B cell (primary cell): ENCODE results near the gene LRTM2. TPM values are rescaled to one million over a fixed set of nuclear protein-coding genes. Genes with fewer than 3 reads are reported as not detected.

Source experiments
- ATAC-seq: fragments of 200-7000 bp; cut with Tn5 transposase; one replicate; pipeline ENCODE4 v1.10.0; 2021; ENCODE audit warnings: low read depth, mild to moderate bottlenecking, moderate number of reproducible peaks, moderate library complexity
- CTCF ChIA-PET: fragments of 350-600 bp; sonication (Branson Sonifier 250); formaldehyde crosslinking; loops from one replicate; lab custom pipeline; 2021; ENCODE audit warnings: antibody characterized with exemption, inconsistent platforms; lab: Charles Lee
- POLR2A ChIA-PET: fragments of 350-600 bp; sonication (Branson Sonifier 250); formaldehyde crosslinking; loops from one replicate; lab custom pipeline; 2021; ENCODE audit warnings: antibody characterized with exemption; lab: Charles Lee
- DNase-seq: peaks from one replicate; pipeline ENCODE4 v3.0.0; 2013
- H2AFZ ChIP-seq: 2 replicates; pipeline ENCODE4 v1.6.1; 2012; ENCODE audit warnings: mild to moderate bottlenecking, low read depth, low read length; ENCODE audit not compliant: insufficient read depth, poor library complexity, severe bottlenecking
- H3K27ac ChIP-seq, 2 donors: 1 replicate in 1 of 2; 2 replicates in 1 of 2; pipeline ENCODE4 v1.5.1; 2012 to 2013; ENCODE audit warnings: low read length in 2 of 2, mild to moderate bottlenecking in 2 of 2, moderate library complexity in 1 of 2
- H3K27me3 ChIP-seq, 4 experiments: fragments of 200-600 bp in 1 of 4; sonication (generic) in 1 of 4; replicated peaks in 1 of 4; 1 replicate in 2 of 4; 2 replicates in 2 of 4; pipeline versions ENCODE4 v1.6.1 to v1.7.0; 2013 to 2016; ENCODE audit warnings: low read length in 3 of 4, mild to moderate bottlenecking in 2 of 4, mixed read lengths in 1 of 4, moderate library complexity in 1 of 4; ENCODE audit not compliant: insufficient read depth in 4 of 4, control insufficient read depth in 3 of 4; ENCODE audit errors: control extremely low read depth in 1 of 4
- H3K36me3 ChIP-seq, 2 experiments: replicated peaks in 1 of 2; 1 replicate in 1 of 2; 2 replicates in 1 of 2; pipeline versions ENCODE4 v1.6.1 to v1.7.1; 2013; ENCODE audit warnings: low read length in 1 of 2; ENCODE audit not compliant: insufficient read depth in 2 of 2, control insufficient read depth in 1 of 2; ENCODE audit errors: control extremely low read depth in 1 of 2, extremely low read depth in 1 of 2
- H3K4me1 ChIP-seq, 2 donors: fragments of 200-600 bp in 1 of 2; sonication (generic) in 1 of 2; 1 replicate in 1 of 2; 2 replicates in 1 of 2; pipeline versions ENCODE4 v1.5.1 to v1.6.1; 2013 to 2017; ENCODE audit warnings: low read length in 2 of 2; ENCODE audit not compliant: control insufficient read depth in 2 of 2, insufficient read depth in 2 of 2
- H3K4me2 ChIP-seq: replicated peaks from 2 replicates; pipeline ENCODE3; 2012; ENCODE audit warnings: mild to moderate bottlenecking, low read depth, low read length; ENCODE audit not compliant: poor library complexity, severe bottlenecking
- H3K4me3 ChIP-seq, 5 experiments: fragments of 200-600 bp in 1 of 5; sonication (generic) in 1 of 5; 1 replicate in 3 of 5; 2 replicates in 2 of 5; pipeline versions ENCODE4 v1.5.1 to v1.7.0; 2011 to 2016; ENCODE audit warnings: low read length in 4 of 5, mild to moderate bottlenecking in 4 of 5, low read depth in 2 of 5, control low read depth in 1 of 5, moderate library complexity in 1 of 5; ENCODE audit not compliant: insufficient read depth in 1 of 5; ENCODE audit errors: control extremely low read depth in 1 of 5, extremely low read depth in 1 of 5
- H3K79me2 ChIP-seq: fragments of 200-600 bp; sonication (generic); one replicate; pipeline ENCODE4 v1.6.0; 2016; ENCODE audit warnings: low read length; ENCODE audit not compliant: control insufficient read depth, insufficient read depth
- H3K9ac ChIP-seq: fragments of 200-600 bp; sonication (generic); 2 replicates; pipeline ENCODE4 v1.6.1; 2017; ENCODE audit warnings: mild to moderate bottlenecking, low read length, moderate library complexity
- H3K9me3 ChIP-seq, 3 donors: one replicate each; pipeline versions ENCODE4 v1.6.1 to v1.7.1; 2013; ENCODE audit warnings: low read length in 2 of 3; ENCODE audit not compliant: control insufficient read depth in 2 of 3, insufficient read depth in 1 of 3; ENCODE audit errors: control extremely low read depth in 1 of 3
- H4K20me1 ChIP-seq: 2 replicates; pipeline ENCODE4 v1.6.0; 2012; ENCODE audit warnings: mild to moderate bottlenecking, low read length; ENCODE audit not compliant: insufficient read depth, control insufficient read depth, poor library complexity, severe bottlenecking
- H3K27ac Mint-ChIP-seq: one replicate; pipeline ENCODE4 v1.8.0; 2021; ENCODE audit warnings: mixed read lengths
- H3K27me3 Mint-ChIP-seq: one replicate; pipeline ENCODE4 v1.8.0; 2021; ENCODE audit warnings: mixed read lengths
- H3K4me1 Mint-ChIP-seq: one replicate; pipeline ENCODE4 v1.8.0; 2021; ENCODE audit warnings: mixed read lengths
- H3K4me3 Mint-ChIP-seq: one replicate; pipeline ENCODE4 v1.8.0; 2021; ENCODE audit warnings: mixed read lengths
- H3K9me3 Mint-ChIP-seq: one replicate; pipeline ENCODE4 v1.8.0; 2022; ENCODE audit warnings: mixed read lengths; ENCODE audit not compliant: insufficient read depth
- CTCF ChIP-seq: fragments of 200-600 bp; IDR thresholded peaks from one replicate; pipeline ENCODE4 v1.8.0; 2022; ENCODE audit warnings: antibody characterized with exemption, mild to moderate bottlenecking
- EZH2 ChIP-seq: IDR thresholded peaks from 2 replicates; pipeline ENCODE4 v1.6.1; 2012; ENCODE audit warnings: borderline replicate concordance, low read depth, mild to moderate bottlenecking, moderate library complexity, low read length; ENCODE audit not compliant: insufficient read depth, poor library complexity, severe bottlenecking
- WGBS: methylation state at CpG from one replicate; pipeline ENCODE4 v1.1.5; 2013; ENCODE audit warnings: missing lambda C conversion rate; ENCODE audit not compliant: insufficient coverage; 5-methylcytosine and 5-hydroxymethylcytosine counted together
- intact Hi-C: fragments of 100-400 bp; cut with micrococcal nuclease; formaldehyde crosslinking; loops from one replicate; pipeline ENCODE4 v1.10.0; 2022
- polyA plus RNA-seq: library from polyadenylated mRNA; depleted of rRNA; stranded (reverse); fragments of >200 nt; gene quantifications from 2 replicates; pipeline ENCODE4 v1.2.3, GENCODE V29; 2012
- total RNA-seq, 2 donors: library from RNA; stranded (reverse); fragments of 120-200 nt in 1 of 2; gene quantifications; 1 replicate in 1 of 2; 2 replicates in 1 of 2; pipeline versions ENCODE4 v1.2.3 to v1.2.4, GENCODE V29; 2013 to 2022

The LRTM2 gene
- total and polyA plus RNA-seq, 2 donors (not counting 1 experiment from before 2014, with no cell fraction given) = not detected

- ChIA-PET CTCF (interaction anchor here (1.8 kb wide), 1 partner anchor 17 kb away, joined by 3 read pairs; no protein-coding TSS in a partner anchor), POLR2A (no interaction called here)
These were observed 11.4 kb upstream of the LRTM2 start for GRCh38 chr12:1808798-1809480.

More at GRCh38 chr12:1808798-1809480, 11.4 kb upstream of the LRTM2 start:
- peaks cover 0 to 8% of the 10 kb centered on the region in 2 donors for H3K4me1 ChIP-seq
- H3K4me3 ChIP-seq = no peak overlapping the region
- no peaks in the 10 kb centered on the region for H3K79me2 ChIP-seq
- ATAC-seq (no peak), DNase-seq (no peak)
- H3K27me3 Mint-ChIP-seq = no peaks in the 10 kb centered on the region
- peaks cover 0 to 11% (median 0%) of the 10 kb centered on the region in 3 donors for H3K9me3 ChIP-seq
- no peak overlapping the region for H2AFZ ChIP-seq
- no peak overlapping the region for H3K27ac Mint-ChIP-seq
- H4K20me1 ChIP-seq = no peaks in the 10 kb centered on the region
- peaks cover 10% of the 10 kb centered on the region for H3K4me1 Mint-ChIP-seq
- no peaks in the 10 kb centered on the region for H3K36me3 ChIP-seq
- no peak overlapping the region for H3K4me2 ChIP-seq
- 89% methylated on average over 18 of the region's 22 CpGs for WGBS
- peaks cover 2% of the 10 kb centered on the region for H3K9me3 Mint-ChIP-seq
- intact Hi-C loops = loop anchor here (10.0 kb wide), 1 partner anchor 1424 kb away; the partner anchor contains the start of gene KDM5A
- no peak overlapping the region for H3K9ac ChIP-seq
- H3K27ac ChIP-seq = no peak overlapping the region
- no peaks in the 10 kb centered on the region for H3K27me3 ChIP-seq
- H3K4me3 Mint-ChIP-seq = no peak overlapping the region
- TF ChIP-seq EZH2 (no peak), CTCF (no peak)
